ENCODE results near the gene ABCC10. TPM values are rescaled to one million over a fixed set of nuclear protein-coding genes. Genes with fewer than 3 reads are reported as not detected.

Gene ABCC10
- total RNA-seq, 6 experiments from 2014 or later: 5.8 to 10.7 (median 7.5) TPM

DNA sequence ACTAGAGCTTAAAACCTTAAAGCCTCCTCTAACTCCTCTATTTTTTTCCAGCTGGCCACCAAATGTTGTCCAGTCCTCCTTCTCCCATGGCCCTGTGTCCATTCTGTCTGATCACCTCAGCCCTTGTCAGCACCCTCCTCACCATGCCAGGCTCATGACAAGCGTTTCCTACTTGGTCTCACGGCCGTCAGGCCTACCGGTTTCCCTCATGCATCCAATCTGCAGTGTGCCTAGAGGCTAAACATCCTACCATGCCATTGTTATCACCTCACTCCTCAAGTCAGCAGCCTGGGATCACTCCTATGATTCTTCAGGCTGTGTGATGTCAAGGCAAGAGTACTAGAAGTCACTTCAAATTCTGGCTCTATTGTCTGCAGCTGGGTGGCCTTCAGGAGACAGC, 40.4 kb downstream of the ABCC10 start:
- TF ChIP-seq, protein P1, sequence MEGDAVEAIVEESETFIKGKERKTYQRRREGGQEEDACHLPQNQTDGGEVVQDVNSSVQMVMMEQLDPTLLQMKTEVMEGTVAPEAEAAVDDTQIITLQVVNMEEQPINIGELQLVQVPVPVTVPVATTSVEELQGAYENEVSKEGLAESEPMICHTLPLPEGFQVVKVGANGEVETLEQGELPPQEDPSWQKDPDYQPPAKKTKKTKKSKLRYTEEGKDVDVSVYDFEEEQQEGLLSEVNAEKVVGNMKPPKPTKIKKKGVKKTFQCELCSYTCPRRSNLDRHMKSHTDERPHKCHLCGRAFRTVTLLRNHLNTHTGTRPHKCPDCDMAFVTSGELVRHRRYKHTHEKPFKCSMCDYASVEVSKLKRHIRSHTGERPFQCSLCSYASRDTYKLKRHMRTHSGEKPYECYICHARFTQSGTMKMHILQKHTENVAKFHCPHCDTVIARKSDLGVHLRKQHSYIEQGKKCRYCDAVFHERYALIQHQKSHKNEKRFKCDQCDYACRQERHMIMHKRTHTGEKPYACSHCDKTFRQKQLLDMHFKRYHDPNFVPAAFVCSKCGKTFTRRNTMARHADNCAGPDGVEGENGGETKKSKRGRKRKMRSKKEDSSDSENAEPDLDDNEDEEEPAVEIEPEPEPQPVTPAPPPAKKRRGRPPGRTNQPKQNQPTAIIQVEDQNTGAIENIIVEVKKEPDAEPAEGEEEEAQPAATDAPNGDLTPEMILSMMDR (IDR thresholded peaks at IDR 0.05): no peak
- no peak for TF ChIP-seq POLR2A (IDR thresholded peaks at IDR 0.05)
- Histone ChIP-seq H3K36me3 (no peaks in the 10 kb centered on the region), H3K27me3 (no peaks in the 10 kb centered on the region), H3K9me3 (no peaks in the 10 kb centered on the region), H3K27ac (no peak overlapping the region), H3K4me3 (no peak overlapping the region), H3K4me1 (no peaks in the 10 kb centered on the region)
- WGBS (ENCODE audit: insufficient coverage, low coverage, low lambda C conversion rate, missing lambda C conversion rate): 70% methylated on average over 3 of the region's 4 CpGs
- intact Hi-C loops (cut with DNase I): no loop called here
- ATAC-seq (no peak), DNase-seq (no peak)

DNA sequence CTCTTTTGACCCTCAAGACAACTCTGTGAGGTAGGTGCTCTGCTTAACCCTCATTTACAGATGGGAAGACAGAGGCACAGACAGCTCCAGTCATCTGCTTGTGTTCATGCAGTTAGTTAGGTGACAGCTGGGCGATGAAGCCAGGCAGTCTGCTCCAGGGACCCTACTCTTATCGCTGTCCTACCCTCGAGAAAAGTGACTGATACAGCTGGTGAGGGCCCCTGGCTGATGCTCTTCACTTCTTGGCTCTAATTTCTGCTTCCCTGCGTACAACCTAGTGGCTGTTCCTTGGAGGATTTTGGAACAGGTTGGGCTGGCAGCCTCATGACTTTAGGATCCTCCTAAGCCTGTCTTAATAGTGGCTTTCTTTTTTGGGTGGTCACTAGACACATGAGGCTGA, 40.9 kb downstream of the ABCC10 start:
- WGBS (ENCODE audit: insufficient coverage, low coverage, low lambda C conversion rate, missing lambda C conversion rate): 20% methylated on average over 1 of the region's 4 CpGs
- no peak for ATAC-seq
- no peak overlapping the region for H3K4me3 ChIP-seq
- H3K27ac ChIP-seq: no peak overlapping the region
- no peaks in the 10 kb centered on the region for H3K27me3 ChIP-seq
- TF ChIP-seq, protein P1 (IDR thresholded peaks at IDR 0.05): no peak
- no peak for TF ChIP-seq POLR2A (IDR thresholded peaks at IDR 0.05)
- intact Hi-C loops (cut with DNase I): no loop called here
- H3K36me3 ChIP-seq: no peaks in the 10 kb centered on the region
- no peak for DNase-seq
- H3K9me3 ChIP-seq: no peaks in the 10 kb centered on the region
- H3K4me1 ChIP-seq: no peaks in the 10 kb centered on the region

DNA sequence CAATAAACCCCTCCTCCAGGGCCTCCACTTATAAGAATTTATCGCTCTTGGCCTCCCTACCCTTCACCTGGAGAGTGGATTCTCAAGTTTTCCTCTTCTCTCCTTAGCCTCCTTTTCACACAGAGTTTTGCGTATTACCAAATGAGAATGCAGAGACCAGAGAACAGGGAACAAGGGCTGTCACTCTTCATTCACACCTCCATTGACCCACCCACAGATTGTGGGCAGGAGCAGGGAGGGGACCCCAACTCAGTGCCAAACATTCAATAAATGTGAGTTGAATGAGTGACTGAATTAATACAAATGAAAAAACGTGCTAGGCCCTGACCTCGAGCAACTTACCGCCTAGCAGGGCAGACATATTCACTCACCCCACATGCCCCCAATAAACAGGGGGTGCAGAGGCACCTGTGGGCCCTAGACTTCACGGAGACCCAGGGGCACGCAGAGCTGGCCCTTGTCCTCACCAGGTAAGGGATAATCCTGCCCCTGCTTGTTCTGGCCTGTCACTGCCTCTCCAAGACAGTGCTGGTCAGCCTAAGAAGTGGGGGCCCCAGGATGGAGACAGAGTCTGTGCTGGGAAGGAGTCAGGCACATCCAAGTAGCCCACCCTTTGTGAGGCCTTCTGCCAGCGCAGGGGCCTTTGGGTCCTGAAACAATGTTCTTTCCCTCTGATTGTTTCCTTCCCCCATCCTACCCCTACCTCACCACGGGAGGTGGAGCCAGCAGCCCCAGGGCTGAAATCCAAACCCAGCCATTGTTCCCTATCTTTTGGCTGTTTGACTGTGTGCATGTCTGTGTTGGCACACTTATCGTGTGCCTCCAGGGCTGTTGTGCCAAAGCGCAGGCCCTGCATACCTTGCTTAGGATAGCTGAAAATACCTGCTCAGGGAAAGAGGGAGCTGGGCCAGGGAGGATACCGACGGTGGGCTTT, 41.7 kb downstream of the ABCC10 start:
- no peaks in the 10 kb centered on the region for H3K9me3 ChIP-seq
- TF ChIP-seq POLR2A (IDR thresholded peaks at IDR 0.05): no peak
- TF ChIP-seq, protein P1 (IDR thresholded peaks at IDR 0.05): no peak
- no peak overlapping the region for H3K27ac ChIP-seq
- H3K36me3 ChIP-seq: no peaks in the 10 kb centered on the region
- ATAC-seq (no peak), DNase-seq (no peak)
- 66% methylated on average over 10 of the region's 13 CpGs for WGBS (ENCODE audit: insufficient coverage, low coverage, low lambda C conversion rate, missing lambda C conversion rate)
- no peak overlapping the region for H3K4me3 ChIP-seq
- no peaks in the 10 kb centered on the region for H3K4me1 ChIP-seq
- intact Hi-C loops (cut with DNase I): no loop called here
- no peaks in the 10 kb centered on the region for H3K27me3 ChIP-seq

DNA sequence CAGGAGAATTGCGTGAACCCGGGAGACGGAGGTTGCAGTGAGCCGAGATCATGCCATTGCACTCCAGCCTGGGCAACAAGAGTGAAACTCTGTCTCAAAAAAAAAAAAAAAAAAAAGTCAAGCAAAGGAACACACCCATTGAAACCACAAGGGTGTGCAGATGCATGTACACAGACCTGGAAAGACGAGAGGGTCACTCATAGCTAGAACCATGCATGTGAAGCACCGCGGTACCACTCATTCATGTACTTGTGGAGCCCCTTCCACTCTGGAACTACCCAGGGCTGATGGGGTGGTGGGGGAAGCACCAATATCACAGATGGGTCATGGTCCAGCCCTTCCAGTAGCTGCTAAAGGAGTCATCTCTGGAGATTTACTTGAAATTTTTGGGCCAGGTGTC, 42.6 kb downstream of the ABCC10 start:
- Histone ChIP-seq H3K27ac (no peak overlapping the region), H3K4me3 (no peak overlapping the region), H3K27me3 (no peaks in the 10 kb centered on the region), H3K9me3 (no peaks in the 10 kb centered on the region), H3K4me1 (no peaks in the 10 kb centered on the region), H3K36me3 (no peaks in the 10 kb centered on the region)
- DNase-seq (no peak), ATAC-seq (no peak)
- 86% methylated on average over 4 of the region's 7 CpGs for WGBS (ENCODE audit: insufficient coverage, low coverage, low lambda C conversion rate, missing lambda C conversion rate)
- TF ChIP-seq POLR2A (IDR thresholded peaks at IDR 0.05): no peak
- TF ChIP-seq, protein P1 (IDR thresholded peaks at IDR 0.05): no peak
- intact Hi-C loops (cut with DNase I): no loop called here
